ENCODE measurements around the gene CELF2. TPM values are rescaled to one million over a fixed set of nuclear protein-coding genes. Genes with fewer than 3 reads are reported as not detected.

CELF2 gene
- total RNA-seq, 1 experiment from 2014 or later: 0.07 TPM

DNA sequence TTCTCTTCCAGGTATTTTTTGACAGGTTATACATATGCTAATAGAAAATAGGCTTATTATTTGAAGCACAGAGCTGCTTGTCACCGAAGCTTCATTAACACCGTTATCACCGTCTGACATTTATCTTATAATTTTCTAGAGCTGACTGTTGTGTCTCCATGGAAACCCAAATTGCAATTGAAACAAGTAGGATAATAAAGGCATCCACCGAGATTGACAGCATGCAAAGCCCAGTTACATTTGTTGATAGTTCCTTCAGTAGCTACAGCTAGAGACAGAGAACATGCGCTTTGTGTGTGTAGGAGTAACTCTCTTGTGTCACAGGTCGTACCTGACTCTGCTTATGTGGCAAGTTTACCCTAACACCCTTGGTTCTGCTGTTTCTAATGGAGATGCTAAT lies 135.6 kb downstream of the CELF2 start:
- Mint-ChIP-seq H3K27me3 (ENCODE audit: insufficient read depth, unreplicated experiment) (peaks cover 25% of the 10 kb centered on the region), H3K9me3 (ENCODE audit: unreplicated experiment) (no peaks in the 10 kb centered on the region), H3K27ac (ENCODE audit: low read depth, unreplicated experiment) (no peak overlapping the region), H3K4me3 (ENCODE audit: unreplicated experiment) (no peak overlapping the region), H3K4me1 (ENCODE audit: insufficient read depth, unreplicated experiment) (no peaks in the 10 kb centered on the region), H3K36me3 (ENCODE audit: insufficient read depth, unreplicated experiment) (no peaks in the 10 kb centered on the region)
- TF ChIP-seq, protein P1, sequence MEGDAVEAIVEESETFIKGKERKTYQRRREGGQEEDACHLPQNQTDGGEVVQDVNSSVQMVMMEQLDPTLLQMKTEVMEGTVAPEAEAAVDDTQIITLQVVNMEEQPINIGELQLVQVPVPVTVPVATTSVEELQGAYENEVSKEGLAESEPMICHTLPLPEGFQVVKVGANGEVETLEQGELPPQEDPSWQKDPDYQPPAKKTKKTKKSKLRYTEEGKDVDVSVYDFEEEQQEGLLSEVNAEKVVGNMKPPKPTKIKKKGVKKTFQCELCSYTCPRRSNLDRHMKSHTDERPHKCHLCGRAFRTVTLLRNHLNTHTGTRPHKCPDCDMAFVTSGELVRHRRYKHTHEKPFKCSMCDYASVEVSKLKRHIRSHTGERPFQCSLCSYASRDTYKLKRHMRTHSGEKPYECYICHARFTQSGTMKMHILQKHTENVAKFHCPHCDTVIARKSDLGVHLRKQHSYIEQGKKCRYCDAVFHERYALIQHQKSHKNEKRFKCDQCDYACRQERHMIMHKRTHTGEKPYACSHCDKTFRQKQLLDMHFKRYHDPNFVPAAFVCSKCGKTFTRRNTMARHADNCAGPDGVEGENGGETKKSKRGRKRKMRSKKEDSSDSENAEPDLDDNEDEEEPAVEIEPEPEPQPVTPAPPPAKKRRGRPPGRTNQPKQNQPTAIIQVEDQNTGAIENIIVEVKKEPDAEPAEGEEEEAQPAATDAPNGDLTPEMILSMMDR (IDR thresholded peaks at IDR 0.05; ENCODE audit: unreplicated experiment): no peak
- ChIA-PET POLR2A (interaction anchor here (0.9 kb wide), 1 partner anchor 15 kb away, joined by 3 read pairs; no protein-coding TSS in a partner anchor), CTCF (no interaction called here)
- DNase-seq (ENCODE audit: unreplicated experiment): no peak
- intact Hi-C loops (cut with micrococcal nuclease): no loop called here
- no TSS peak for BruUV-seq (replicated peaks)

DNA sequence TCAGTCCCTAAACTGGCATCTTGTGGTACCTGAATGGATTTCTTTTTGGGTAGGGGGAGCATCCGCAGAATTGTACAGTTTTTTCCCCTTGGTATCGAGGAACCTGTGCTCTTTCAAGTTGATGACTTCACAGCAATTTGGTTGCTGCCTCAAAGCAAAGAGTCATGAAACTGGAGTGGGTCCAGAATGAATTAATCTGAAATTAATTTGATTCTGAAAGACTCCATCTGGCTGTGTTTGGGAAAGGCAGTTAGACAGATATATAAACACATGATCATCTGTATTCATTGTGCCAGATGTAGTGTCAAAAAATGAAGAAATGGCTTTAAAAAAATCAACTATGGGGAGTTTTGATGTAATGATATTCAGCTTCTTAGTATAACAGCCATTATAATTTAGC lies 136.1 kb downstream of the CELF2 start:
- ChIA-PET POLR2A (interaction anchor here (0.9 kb wide), 1 partner anchor 16 kb away, joined by 3 read pairs; no protein-coding TSS in a partner anchor), CTCF (no interaction called here)
- Mint-ChIP-seq H3K27ac (ENCODE audit: low read depth, unreplicated experiment) (no peak overlapping the region), H3K27me3 (ENCODE audit: insufficient read depth, unreplicated experiment) (peaks cover 25% of the 10 kb centered on the region), H3K4me3 (ENCODE audit: unreplicated experiment) (no peak overlapping the region), H3K36me3 (ENCODE audit: insufficient read depth, unreplicated experiment) (no peaks in the 10 kb centered on the region), H3K4me1 (ENCODE audit: insufficient read depth, unreplicated experiment) (no peaks in the 10 kb centered on the region), H3K9me3 (ENCODE audit: unreplicated experiment) (no peaks in the 10 kb centered on the region)
- no TSS peak for BruUV-seq (replicated peaks)
- intact Hi-C loops (cut with micrococcal nuclease): no loop called here
- DNase-seq (ENCODE audit: unreplicated experiment): no peak
- TF ChIP-seq, protein P1 (IDR thresholded peaks at IDR 0.05; ENCODE audit: unreplicated experiment): no peak

DNA sequence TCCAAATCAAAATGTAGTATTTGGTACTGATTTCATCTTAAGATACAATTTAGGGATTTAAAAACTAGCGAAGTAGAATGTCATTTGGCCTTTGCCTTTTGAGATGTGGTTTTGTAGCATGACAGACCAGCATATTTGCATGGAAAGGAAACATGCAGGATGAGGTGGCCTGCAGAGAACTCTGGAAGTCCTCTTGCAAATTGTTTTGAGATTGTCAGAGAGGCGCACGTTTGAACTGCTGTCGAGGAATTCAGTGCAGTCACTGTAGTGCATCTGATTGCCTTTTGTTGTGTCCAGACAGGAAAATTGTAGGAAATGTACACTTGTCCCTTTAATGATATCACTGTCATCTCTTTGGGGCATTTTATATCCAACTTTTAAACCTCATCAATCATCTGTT lies 136.7 kb downstream of the CELF2 start:
- ChIA-PET POLR2A (no interaction called here), CTCF (no interaction called here)
- DNase-seq (ENCODE audit: unreplicated experiment): no peak
- Mint-ChIP-seq H3K36me3 (ENCODE audit: insufficient read depth, unreplicated experiment) (no peaks in the 10 kb centered on the region), H3K27me3 (ENCODE audit: insufficient read depth, unreplicated experiment) (peaks cover 25% of the 10 kb centered on the region), H3K4me1 (ENCODE audit: insufficient read depth, unreplicated experiment) (no peaks in the 10 kb centered on the region), H3K27ac (ENCODE audit: low read depth, unreplicated experiment) (no peak overlapping the region), H3K4me3 (ENCODE audit: unreplicated experiment) (no peak overlapping the region), H3K9me3 (ENCODE audit: unreplicated experiment) (no peaks in the 10 kb centered on the region)
- intact Hi-C loops (cut with micrococcal nuclease): no loop called here
- TF ChIP-seq, protein P1 (IDR thresholded peaks at IDR 0.05; ENCODE audit: unreplicated experiment): no peak
- no TSS peak for BruUV-seq (replicated peaks)

DNA sequence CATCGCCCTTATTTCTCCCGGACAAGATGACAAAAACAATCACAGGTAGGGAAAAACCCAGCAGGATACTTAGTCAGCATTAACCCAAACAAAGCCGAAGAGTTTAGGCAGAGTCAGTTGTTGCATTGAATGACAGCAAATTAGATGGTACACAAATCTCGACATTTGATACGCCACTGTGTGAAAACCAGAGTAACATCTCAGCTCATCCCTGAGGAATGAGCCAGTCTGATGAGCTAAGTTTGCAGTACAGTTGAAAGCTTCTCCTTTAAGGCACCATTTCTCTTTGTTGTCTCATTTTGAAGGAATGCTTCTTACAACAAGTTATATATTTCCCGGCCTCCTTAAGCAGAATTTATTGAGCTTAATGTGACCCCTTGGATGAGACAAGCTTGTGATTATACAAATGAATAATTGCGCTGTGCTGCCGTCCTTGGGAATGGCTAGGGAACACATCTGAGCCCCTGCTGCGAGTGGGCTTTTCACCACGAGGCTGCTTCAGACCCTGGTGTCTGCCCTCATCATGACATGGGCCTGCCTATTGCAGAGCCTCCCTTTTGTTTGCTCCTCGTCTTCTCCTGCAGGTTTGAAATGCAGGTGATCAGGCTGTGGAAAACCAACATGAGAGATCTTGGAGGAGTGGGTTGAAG lies 137.3 kb downstream of the CELF2 start:
- BruUV-seq (replicated peaks): no TSS peak
- H3K4me1 Mint-ChIP-seq (ENCODE audit: insufficient read depth, unreplicated experiment): no peaks in the 10 kb centered on the region
- TF ChIP-seq, protein P1 (IDR thresholded peaks at IDR 0.05; ENCODE audit: unreplicated experiment): no peak
- H3K9me3 Mint-ChIP-seq (ENCODE audit: unreplicated experiment): no peaks in the 10 kb centered on the region
- ChIA-PET POLR2A (interaction anchor here (0.6 kb wide), 1 partner anchor 17 kb away, joined by 3 read pairs; no protein-coding TSS in a partner anchor), CTCF (no interaction called here)
- no peak overlapping the region for H3K4me3 Mint-ChIP-seq (ENCODE audit: unreplicated experiment)
- H3K27me3 Mint-ChIP-seq (ENCODE audit: insufficient read depth, unreplicated experiment): peaks cover 25% of the 10 kb centered on the region
- H3K27ac Mint-ChIP-seq (ENCODE audit: low read depth, unreplicated experiment): no peak overlapping the region
- intact Hi-C loops (cut with micrococcal nuclease): no loop called here
- DNase-seq (ENCODE audit: unreplicated experiment): no peak
- H3K36me3 Mint-ChIP-seq (ENCODE audit: insufficient read depth, unreplicated experiment): no peaks in the 10 kb centered on the region

Data from MCF 10A (cell line).